IPS DF 19.7 (cell line): ENCODE results near the gene EIF4E1B.
"Not testable (repeated sequence)": the region's sequence is repeated elsewhere in the genome, so short reads cannot be mapped to it uniquely, and the experiment has no call there.

ENCODE experiments used
- DNase-seq: peaks from one replicate; pipeline ENCODE4 v3.0.0-alpha.2; 2013; ENCODE audit warnings: low read depth, low spot score

EIF4E1B gene, protein sequence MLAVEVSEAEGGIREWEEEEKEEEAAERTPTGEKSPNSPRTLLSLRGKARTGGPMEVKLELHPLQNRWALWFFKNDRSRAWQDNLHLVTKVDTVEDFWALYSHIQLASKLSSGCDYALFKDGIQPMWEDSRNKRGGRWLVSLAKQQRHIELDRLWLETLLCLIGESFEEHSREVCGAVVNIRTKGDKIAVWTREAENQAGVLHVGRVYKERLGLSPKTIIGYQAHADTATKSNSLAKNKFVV

DNA sequence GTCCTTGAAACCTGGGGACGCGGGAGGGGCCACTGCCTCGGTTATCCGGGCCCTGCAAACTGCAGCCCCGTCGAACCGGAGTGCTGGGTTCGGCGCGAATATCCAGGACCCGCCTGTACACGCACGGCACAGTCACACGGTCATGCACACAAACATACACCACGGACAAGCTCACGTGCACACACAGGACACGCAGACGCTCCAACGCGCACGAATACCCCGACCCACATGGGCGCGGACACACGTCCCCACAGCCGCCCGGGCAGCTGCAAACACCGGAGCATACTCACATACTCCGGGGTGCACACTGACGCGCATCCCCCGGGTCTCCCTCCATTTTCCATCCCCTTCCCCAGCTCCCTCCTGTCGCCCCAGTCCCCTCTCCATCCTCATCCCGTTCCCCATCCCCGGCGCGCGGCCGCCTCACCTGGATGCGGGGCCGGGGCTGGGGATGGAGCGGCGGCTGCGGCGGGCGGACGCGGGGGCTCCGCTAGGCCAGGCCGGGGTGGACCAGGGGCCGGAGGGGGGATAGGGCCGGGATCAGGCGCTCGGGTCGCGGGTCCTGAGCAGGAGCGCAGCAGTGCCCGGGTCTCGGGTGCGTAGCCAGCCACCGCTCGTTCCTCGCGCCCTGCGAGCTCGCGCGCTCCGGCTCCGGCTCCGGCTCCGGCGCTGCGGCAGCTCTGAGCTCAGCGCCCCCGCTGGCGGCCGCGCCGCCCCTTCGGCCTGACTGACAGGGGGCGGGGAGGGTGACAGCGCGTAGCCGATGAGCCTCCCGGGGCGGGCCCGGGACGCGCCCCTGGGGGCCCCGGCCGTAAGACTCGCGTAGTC, at the start of gene EIF4E1B, which contains the start of gene SNCB:
TSS of gene EIF4E1B (plus strand) at position 823 of the 828 bp plus-strand sequence. CDS start 12,113 bp downstream, outside the sequence.
TSS of gene SNCB (minus strand) at position 682 of the 828 bp plus-strand sequence. CDS start 880 bp downstream, outside the sequence.
- no peak for DNase-seq

DNA sequence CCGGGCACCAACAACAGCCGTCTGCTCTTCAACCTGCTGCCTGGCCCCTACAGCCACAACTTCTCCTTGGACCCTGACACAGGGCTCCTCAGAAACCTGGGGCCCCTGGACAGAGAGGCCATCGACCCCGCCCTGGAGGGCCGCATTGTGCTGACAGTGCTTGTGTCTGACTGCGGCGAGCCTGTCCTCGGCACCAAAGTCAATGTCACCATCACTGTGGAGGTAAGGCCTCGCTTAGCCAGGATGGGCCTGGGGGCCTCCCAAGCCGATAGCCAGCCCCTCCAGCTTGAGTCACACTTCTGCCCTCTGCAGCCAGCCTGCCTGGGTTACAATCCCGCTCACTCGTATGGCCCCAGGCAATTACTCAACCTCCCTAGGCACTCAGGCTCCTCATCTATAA, 49.1 kb upstream of the EIF4E1B start:
- DNase-seq: no peak

DNA sequence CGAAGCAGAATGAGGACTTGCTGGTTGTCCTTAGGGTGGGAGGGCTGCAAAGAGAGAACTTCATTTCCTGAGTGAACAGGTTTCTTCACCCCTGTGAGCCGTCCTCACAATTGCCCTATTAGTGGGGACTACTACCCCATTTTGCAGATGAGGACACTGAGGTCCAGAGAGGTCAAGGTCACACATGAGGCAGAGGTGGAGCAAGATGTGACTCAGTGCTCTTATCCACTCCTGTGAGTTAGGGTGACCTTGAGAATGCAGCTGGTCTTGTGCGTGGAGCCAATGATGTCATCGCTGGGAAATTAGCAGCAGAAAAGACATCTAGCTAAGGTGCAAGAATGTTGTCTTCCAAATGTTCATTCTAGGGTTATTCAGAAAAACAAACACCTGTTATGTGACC, 47.4 kb upstream of the EIF4E1B start:
- DNase-seq: no peak

DNA sequence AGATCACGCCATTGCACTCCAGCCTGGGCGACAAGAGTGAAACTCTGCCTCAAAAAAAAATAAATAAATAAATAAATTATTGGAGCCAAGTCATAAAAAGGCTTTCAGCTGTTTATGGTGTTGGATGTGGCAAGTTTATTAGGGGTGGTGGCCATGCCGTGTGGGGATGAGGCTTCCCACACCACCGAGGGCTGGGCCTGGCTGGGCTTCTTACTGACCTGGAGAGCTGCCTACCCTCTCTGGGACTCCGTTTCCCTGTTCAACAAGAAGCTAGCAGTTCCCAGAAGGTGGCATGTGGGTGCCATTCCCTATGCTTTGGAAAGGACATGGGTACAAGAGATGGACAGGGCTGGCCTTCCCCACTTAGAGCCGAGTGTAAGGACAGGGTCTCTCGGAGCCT, 43.1 kb upstream of the EIF4E1B start:
- no peak for DNase-seq

DNA sequence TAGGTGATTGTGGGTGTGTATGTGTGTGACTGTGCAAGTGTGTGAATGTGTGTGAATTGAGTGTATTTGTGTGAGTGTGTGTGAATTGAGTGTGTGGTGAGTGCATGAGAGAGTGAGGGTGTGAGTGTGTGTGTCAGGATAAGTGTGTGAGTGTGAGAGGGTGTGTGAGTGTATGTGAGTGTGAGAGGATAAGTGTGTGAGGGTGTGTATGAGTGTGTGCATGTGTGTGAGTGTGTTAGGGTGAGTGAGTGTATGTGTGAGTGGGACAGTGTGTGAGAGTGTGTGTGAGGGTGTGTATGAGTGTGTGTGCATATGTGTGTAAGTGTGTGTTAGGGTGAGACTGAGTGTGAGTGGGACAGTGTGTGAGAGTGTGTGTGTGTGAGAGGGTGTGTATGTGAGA, 42.2 kb upstream of the EIF4E1B start:
- DNase-seq: no peak

DNA sequence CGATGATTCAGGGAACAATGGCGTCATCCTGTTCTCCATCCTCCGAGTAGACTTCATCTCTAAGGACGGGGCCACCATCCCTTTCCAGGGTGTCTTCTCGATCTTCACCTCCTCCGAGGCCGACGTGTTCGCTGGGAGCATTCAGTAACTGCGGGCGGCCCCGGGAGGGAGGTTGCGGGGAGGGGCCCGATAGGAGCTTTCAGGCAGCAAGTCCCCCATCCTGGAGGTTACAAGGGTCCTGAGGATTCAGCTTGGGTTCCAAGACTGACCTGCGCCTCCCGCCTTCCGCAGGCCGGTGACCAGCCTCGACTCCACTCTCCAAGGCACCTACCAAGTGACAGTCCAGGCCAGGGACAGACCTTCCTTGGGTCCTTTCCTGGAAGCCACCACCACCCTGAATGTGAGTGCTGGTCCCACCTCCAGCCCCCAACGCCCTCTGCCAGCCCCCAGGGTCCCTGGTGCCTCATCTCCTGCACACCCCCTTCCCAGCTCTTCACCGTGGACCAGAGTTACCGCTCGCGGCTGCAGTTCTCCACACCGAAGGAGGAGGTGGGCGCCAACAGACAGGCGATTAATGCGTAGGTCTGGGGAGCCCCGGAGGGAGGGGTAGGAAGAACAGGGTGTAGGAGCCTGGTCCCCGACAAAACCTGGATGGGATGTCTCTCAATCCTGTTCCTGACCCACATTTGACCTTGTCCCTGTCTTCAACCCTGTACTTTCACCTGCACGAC, 41.3 kb upstream of the EIF4E1B start:
- DNase-seq: no peak

DNA sequence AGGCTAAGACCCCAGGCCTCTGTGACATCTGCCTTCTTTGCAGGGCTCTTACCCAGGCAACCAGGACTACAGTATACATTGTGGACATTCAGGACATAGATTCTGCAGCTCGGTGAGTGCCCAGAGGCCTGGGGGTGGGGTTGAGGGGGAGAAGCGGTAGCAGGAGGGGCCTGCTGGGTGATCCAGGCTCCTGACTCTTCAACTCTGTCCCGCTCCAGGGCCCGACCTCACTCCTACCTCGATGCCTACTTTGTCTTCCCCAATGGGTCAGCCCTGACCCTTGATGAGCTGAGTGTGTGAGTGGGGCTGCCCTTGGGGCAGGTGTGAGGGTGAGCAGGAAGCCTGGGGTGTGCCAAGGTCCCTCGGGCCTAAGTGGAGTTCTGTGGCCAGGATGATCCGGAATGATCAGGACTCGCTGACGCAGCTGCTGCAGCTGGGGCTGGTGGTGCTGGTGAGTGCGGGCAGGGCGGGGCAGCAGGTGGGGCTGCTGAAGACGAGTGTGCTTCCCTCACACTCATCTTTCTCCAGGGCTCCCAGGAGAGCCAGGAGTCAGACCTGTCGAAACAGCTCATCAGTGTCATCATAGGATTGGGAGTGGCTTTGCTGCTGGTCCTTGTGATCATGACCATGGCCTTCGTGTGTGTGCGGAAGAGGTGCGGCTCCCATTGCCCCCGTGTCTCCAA, 40.3 kb upstream of the EIF4E1B start:
- DNase-seq: no peak

DNA sequence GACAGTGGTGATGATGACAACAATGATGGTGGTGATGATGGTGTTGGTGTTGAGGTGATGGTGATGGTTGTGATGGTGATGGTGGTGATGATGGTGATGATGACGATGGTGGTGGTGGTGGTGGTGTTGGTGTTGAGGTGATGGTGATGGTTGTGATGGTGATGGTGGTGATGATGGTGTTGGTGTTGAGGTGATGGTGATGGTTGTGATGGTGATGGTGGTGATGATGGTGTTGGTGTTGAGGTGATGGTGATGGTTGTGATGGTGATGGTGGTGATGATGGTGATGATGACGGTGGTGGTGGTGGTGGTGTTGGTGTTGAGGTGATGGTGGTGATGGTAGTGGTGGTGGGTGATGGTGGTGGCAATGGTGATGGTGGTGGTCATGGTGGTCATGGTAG, 38.8 kb upstream of the EIF4E1B start:
- DNase-seq: not testable (repeated sequence)

DNA sequence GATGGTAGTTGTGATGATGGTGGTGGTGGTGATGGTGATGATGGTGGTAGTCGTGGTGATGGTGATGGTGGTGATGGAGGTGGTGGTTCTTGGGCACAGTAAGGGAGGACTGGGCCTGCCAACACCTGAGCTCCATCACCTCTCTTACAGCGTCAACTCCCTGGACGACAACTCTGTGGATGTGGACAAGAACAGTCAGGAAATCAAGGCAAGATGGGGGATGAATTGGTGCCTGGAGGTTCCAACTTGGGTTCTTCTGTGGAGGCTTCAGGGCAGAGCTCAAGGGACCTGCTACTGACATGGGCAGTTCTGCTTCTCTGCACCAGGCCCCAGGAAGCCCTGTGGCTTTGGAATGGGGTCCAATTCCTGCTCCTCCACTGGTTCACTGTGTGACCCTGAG, 37.9 kb upstream of the EIF4E1B start:
- DNase-seq: no peak

DNA sequence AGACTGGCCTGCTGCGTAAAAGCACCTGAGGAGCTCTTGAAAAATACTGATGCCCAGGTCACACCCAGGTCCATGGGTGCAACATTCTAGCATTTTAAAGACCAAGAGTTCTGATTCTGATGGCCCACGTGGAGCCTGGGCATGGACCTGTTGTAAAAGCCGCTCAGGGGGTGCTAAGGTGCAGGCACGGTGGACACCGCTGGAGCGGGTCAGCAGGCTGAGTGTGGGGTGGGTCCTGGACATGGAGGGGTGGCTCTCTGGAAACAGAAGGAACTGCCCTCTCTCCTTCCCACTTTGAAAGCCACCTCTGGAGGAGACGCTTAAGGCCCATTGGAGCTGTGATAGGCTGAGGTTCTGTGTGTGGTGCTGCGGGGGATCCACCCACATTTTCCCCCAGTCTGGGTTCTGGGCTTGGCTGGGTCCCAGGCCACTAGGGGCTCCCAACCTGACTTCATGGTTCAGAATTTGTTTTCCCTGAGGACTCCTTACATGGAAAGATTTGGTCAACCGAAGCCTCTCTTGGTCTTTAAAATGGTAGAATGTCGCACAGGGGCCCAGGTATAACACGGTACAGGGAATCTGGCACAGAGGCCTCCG, 37.1 kb upstream of the EIF4E1B start:
- DNase-seq: no peak

DNA sequence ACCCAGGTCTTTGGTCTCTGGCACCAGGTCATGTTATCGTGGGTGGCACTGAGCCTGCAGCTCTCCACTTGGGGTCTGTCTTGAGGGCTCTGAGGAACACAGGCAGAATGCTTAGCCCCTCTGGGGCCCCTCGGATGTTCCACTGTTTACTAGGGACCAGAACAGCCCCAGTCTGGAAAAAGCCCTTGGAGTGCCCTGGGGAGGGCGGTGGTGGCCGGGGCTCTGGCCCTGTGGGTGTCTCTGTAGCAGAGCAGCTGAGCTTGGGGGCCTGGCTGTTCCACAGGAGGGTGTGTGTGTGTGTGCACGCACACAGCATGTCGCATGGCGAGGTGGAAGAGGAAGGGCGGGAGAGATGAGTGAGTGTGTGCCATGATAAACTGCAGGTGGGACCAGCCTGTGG, 35.9 kb upstream of the EIF4E1B start:
- DNase-seq: no peak

DNA sequence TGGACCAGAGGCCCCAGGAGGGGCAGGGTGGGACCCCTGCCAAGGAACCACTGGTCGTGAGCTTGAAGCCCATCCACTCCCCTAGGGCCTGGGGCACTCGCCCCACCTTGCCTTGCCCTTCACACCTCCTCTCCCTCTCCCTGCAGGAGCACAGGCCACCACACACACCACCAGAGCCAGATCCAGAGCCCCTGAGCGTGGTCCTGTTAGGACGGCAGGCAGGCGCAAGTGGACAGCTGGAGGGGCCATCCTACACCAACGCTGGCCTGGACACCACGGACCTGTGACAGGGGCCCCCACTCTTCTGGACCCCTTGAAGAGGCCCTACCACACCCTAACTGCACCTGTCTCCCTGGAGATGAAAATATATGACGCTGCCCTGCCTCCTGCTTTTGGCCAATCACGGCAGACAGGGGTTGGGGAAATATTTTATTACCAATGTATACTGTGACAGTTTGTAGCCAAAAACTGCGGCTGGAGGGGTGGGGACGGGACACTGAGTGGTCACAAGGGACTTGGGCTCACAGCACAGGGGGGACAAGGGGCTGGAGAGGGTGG, 35.0 kb upstream of the EIF4E1B start:
- DNase-seq: no peak

DNA sequence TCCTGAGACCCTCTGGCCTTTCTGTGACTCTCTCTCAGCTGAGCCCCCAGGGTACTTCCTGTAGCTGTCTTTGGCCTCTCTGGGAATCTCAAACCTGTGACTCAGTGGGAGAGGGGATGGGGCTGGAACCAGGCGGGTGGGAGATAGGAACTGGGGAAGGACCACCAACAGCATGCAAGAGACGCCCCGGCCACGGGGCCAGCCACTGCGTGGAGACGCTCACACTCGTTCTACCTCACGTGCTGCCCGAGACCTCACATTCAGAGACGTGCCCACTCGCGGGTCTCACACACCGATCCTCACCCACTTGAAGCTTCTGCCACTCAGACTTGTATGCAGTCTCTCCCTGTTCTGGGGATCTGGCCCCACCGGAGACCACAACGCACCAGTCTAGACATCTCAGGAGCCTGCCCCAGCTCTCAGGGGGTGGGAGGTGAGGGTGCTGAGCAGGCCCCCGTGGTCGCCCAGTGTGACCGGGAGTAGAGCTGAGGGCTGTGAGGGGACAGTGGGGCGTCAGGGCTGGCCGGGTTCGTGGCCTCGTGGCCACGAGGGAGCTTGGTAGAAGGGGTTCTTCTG, 34.3 kb upstream of the EIF4E1B start:
- DNase-seq: no peak

DNA sequence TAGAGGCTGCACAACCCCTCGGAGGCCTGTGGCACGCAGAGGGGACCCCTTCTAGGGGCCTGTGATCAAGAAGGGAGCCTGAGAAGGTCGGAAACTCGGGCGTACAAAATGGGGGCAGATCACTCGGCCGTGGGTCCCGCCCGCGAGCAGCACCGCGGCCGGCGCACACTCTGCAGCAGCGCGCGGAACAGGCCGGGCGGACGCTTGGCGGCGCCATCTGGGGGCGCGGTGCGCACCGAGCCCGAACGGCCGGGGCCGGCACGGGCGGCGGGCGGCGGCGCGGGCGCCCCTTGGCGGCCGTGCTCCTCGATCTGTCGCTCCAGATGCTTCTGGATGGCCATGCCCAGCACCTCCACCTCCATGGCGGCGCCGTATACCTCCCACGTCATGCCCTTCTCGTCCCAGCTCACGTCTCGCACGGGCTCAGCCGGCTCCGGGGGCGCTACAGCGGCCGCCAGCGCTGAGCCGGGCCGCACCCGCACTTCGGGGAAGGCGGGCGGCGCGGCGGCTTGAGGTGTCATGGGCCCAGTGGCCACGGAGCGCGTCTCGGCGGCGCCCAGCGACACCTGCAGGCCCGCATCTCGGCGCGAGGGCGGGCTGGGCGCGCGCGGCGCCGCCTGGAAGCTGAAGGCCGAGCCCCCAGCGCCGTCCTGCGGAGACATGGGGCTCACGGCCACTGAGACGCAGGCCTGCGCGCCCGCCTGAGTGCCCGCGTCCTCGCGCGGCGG, 33.6 kb upstream of the EIF4E1B start:
- DNase-seq: no peak

DNA sequence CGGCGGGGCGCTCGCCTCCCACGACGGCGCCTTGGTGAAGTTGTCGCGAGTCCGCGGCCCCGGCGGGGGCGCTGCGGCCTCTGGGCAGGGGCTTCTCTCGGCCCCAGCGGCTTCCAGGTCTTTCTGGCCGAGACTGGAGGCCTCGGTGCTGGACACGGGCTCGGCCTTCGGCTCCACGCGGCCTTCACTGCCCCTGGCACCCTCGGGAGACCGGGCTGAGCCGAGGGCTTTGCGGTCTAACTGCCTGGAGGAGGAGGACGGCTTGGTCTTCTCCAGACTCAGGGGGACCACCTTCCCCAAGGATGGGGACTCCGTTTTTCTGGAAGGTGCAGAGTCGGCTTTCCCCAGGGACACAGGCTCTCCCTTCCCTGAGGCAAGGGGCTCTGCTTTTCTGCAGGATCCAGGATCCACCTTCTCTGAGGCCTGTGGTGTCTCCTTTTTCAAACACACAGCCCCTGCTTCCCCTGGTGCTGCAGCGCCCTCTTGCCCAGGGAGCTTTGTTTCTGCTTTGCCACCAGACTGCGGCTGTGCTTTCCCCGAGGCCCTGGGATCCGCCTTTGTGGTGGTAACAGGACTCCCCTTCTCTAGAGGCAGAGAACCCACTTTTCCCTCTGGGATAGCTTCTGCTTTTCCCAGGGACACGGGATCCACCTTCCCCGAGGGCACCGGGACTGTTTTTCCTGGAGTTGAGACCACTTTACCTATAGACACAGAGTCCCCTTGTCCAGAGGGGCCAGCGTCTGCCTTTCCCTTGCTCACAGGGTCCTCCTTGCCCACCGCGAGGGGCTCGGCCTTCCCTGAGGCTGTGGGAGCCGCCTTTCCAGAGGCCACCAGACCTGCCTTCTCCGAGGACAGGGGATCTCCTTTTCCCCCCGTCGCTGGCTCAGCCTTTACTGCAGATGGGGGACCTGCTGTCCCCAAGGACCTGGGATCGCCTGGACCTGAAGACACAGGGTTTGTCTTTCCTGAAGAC, 32.8 kb upstream of the EIF4E1B start:
- no peak for DNase-seq

DNA sequence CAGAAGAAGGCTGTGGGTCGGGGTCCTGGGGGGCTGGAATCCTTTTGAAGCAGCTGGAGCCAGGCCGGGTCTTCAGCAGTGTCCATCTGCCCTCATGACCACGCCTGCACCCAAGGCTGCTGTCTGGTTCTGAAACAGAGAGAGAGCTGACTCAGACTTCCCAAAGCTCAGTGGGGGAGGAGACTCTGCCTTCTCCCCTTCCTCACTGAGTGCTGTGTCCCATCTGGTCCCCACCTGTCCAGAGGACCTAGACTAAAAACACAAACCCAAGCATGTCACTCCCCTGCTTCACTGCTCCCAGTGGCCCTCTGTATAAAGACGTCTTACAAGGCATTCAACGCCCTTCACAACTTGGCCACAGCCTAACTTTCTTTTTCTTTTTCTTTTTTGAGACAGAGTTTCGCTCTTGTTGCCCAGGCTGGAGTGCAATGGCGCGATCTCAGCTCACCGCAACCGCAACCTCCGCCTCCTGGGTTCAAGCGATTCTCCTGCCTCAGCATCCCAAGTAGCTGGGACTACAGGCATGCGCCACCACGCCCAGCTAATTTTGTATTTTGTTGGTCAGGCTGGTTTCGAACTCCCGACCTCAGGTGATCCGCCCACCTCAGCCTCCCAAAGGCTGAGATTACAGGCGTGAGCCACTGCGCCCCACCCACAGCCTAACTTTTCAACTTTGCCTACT, 30.6 kb upstream of the EIF4E1B start:
- DNase-seq: not testable (repeated sequence)

DNA sequence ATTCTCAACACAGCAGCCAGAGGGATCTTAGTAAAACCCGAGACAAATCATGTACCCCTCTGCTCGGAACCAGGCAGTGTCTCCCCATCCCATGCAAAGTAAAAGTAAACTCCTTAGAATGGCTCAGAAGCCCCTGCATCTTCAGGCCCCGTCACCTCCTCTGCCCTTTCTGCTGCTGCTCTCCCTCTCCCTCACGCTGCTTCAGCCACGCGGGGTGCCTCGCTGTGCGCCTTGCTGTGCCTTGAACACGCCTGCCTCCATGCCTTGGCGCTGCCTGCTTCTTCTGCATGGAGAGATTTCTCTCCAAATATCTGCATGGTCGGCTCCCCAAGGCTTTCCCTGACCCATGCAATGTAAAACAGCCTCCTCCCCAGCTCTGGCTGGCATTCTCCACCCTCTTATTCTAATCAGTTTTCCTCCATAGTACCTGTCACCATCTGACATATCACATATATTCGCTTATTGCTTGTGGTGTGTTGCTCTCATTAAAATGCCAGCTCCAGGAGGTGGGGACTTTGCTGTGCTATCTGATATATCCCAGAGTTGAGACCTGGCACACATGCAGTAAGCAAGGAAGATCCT, 28.5 kb upstream of the EIF4E1B start:
- DNase-seq: no peak

DNA sequence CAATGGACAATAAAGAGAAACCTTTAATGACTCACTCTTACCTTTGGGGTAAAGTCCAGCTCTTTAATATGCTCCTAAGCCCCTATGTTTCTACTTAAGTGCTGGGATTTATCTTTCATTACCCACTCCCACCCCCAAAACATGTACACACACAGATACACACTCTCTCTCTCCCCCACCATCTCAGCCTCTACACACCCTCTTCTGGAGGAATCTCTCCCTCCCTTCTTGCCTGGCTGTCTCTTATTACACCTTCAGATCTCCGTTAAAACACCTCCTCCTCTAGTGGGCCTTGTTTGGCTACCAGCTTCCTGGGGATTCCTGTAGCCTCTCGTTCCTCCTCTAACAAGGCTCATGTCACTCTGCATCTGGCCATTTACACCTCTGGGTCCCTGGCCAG, 27.4 kb upstream of the EIF4E1B start:
- no peak for DNase-seq
